HG02642 (cell line): ENCODE measurements around the gene THBS3.
"Not testable (repeated sequence)": the region's sequence is repeated elsewhere in the genome, so short reads cannot be mapped to it uniquely, and the experiment has no call there.

ENCODE experiments used
- ATAC-seq: cut with Tn5 transposase; IDR thresholded peaks from one replicate; pipeline ENCODE4 v1.9.1; 2021; ENCODE audit warnings: mild to moderate bottlenecking; ENCODE audit not compliant: unreplicated experiment, poor library complexity

Gene THBS3

GRCh38 chr1:155236451-155236850, 28.8 kb upstream of the THBS3 start:
- no peak for ATAC-seq

- ATAC-seq, result not testable (repeated sequence)
Measured at GRCh38 chr1:155235375-155235774, 27.7 kb upstream of the THBS3 start.

GRCh38 chr1:155233502-155233901, 25.8 kb upstream of the THBS3 start:
- ATAC-seq, result not testable (repeated sequence)

- not testable (repeated sequence) for ATAC-seq
Measured at GRCh38 chr1:155232001-155232978, 24.6 kb upstream of the THBS3 start.

- ATAC-seq, result not testable (repeated sequence)
Measured at GRCh38 chr1:155231302-155231701, 23.6 kb upstream of the THBS3 start.

GRCh38 chr1:155228096-155228427, 20.4 kb upstream of the THBS3 start:
- ATAC-seq, result no peak

GRCh38 chr1:155227261-155228095, 19.8 kb upstream of the THBS3 start:
- ATAC-seq, result peak; percentile 92

- ATAC-seq, result no peak
Measured at GRCh38 chr1:155226910-155227260, 19.2 kb upstream of the THBS3 start.

- no peak for ATAC-seq
Measured at GRCh38 chr1:155226188-155226909, 18.7 kb upstream of the THBS3 start.

- not testable (repeated sequence) for ATAC-seq
Measured at GRCh38 chr1:155225404-155225759, 17.7 kb upstream of the THBS3 start.

GRCh38 chr1:155223047-155223446, 15.3 kb upstream of the THBS3 start:
- ATAC-seq, result no peak

GRCh38 chr1:155220211-155220965, 12.7 kb upstream of the THBS3 start:
- ATAC-seq, result not testable (repeated sequence)

- no peak for ATAC-seq
Measured at GRCh38 chr1:155219592-155220031, 11.9 kb upstream of the THBS3 start.

- no peak for ATAC-seq
Measured at GRCh38 chr1:155218854-155219591, 11.3 kb upstream of the THBS3 start.

GRCh38 chr1:155214702-155215101, 7.0 kb upstream of the THBS3 start:
- not testable (repeated sequence) for ATAC-seq

GRCh38 chr1:155212051-155212440, 4.3 kb upstream of the THBS3 start:
- ATAC-seq, result not testable (repeated sequence)

GRCh38 chr1:155211381-155212050, 3.8 kb upstream of the THBS3 start:
- not testable (repeated sequence) for ATAC-seq

- no peak for ATAC-seq
Measured at GRCh38 chr1:155210314-155211104, 2.8 kb upstream of the THBS3 start.
